ENCODE data around the gene NAGS.
"Not testable (repeated sequence)": the region's sequence is repeated elsewhere in the genome, so short reads cannot be mapped to it uniquely, and the experiment has no call there.

Gene NAGS, protein sequence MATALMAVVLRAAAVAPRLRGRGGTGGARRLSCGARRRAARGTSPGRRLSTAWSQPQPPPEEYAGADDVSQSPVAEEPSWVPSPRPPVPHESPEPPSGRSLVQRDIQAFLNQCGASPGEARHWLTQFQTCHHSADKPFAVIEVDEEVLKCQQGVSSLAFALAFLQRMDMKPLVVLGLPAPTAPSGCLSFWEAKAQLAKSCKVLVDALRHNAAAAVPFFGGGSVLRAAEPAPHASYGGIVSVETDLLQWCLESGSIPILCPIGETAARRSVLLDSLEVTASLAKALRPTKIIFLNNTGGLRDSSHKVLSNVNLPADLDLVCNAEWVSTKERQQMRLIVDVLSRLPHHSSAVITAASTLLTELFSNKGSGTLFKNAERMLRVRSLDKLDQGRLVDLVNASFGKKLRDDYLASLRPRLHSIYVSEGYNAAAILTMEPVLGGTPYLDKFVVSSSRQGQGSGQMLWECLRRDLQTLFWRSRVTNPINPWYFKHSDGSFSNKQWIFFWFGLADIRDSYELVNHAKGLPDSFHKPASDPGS

DNA sequence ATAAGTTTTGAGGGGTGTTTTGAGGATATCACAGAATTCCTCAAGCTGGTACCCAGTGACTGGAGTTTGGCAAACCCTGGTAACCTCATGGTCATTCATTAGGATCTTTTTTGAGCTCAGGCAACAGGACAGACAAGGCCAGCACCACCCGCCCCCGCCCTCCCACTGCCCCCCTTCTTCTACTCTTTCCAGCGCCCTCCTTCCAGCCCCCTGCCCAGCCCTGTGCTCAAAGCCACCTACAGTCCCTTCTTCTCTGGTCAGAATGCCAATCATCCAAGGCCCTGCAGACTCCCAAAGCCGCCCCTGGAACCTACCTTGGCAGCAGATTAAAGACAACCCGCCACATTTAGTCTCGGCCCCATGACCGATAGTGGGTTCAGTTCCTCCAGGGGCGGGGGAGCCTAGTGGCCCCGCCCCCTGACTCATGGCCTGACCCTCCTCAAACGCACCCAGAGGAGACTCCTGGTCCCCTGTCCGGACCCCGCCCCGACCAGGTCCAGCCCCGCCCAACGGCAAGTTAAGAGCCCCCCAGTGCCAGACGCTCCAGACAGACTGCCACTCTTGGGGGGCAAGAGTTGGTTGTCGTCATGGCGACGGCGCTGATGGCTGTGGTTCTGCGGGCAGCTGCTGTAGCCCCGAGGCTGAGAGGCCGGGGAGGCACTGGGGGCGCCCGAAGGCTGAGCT is at the start of gene NAGS:
NAGS (plus strand) TSS at position 546 of the 684 bp plus-strand sequence; CDS start at position 588, 42 bp downstream.
- FAIRE-seq: no peak
- no peak for DNase-seq (ENCODE audit: insufficient read length, low spot score)

DNA sequence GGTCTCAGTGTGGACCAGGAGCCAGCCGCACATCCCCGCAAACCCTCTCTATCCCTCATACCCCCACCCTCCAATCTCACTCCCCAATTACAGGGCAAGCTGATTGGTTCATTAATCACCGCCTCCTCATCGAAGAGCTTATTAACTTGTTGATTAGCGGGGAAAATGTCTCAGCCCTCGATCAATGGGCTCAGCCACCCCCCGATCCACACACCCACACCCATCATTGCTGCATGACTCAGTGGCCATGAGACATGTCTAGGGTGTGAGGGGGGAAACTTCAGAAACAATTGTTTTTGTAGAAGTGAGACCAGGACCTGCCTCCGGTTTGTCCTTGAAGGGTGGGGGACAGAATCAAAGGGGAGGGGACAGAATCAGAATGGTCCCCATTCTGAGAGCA is 48.2 kb upstream of the NAGS start:
- FAIRE-seq: no peak

DNA sequence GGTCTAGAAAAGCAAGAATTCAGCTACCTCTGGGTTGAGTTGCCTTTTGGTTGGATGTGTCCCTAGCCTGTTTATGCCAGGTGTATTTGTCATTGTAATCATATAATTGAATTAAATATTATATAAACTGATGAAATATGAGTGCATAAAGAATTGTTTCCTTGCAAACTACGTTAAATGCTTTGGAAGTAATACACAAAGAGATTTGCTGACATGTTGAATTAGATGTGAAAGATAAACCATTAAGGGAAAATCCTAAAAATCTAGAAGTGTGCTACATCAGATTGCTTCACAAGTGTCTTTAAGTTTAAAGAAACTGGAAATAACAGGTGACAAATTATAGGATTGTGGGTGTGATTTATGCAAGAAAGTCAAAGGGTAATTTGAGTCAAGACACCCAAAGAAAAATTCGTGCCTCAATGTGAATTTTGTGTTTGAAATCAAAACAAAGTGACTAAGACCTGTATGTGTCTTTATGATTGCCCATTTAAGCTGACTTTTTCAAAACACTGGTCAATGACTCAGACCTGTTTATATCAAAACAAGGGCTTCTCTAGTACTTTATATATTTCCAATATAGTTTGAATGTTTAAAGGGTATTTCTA is 45.6 kb upstream of the NAGS start:
- DNase-seq (ENCODE audit: insufficient read length, low spot score) (no peak), FAIRE-seq (no peak)

More for the DNA sequence above, 48.2 kb upstream of the NAGS start:
- no peak for DNase-seq (ENCODE audit: insufficient read length, low spot score)

GRCh38 chr17:43961292-43961691 is 43.1 kb upstream of the NAGS start:
- not testable (repeated sequence) for FAIRE-seq; DNase-seq (ENCODE audit: insufficient read length, low spot score)

DNA sequence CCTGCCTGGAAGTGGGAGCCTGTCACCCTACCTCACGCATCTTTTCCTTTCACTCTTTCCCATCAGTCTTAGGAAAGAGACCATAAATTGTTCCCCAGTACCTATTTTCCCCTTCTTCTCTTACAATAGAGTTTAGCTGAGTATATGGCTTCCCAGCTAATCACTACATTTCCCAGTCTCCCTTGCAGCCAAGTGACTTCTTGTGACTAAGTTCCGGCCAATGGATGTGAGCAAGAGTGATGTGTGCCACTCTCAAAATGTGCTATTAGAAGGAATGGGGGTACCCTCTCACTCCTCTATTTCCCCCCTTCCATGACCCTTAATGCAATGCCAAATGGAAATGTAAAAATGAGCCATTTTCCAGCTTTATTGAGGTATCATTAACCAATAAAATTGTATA is 42.5 kb upstream of the NAGS start:
- DNase-seq (ENCODE audit: insufficient read length, low spot score) (no peak), FAIRE-seq (no peak)

GRCh38 chr17:43962479-43962878 is 41.9 kb upstream of the NAGS start:
- DNase-seq (ENCODE audit: insufficient read length, low spot score) (no peak), FAIRE-seq (no peak)

DNA sequence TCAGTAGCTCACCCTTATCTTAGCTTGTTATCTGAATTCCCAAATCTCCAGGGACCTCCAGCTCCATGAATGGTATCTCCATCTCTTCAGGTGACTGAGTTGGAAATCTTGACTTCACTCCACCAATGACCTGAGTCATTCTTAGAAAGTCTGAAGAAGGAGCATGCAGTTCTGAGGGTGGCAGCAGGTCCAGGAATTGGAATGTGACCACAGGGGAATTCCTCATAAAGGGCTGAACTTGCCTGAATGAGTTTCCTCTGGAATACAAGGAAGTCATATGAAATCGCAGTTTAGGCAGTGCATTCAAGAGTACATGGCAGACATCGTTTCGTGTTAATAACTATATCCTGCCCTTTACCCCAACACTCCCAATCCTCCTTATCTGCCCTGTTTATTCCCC is 38.1 kb upstream of the NAGS start:
- DNase-seq (ENCODE audit: insufficient read length, low spot score): no peak
- FAIRE-seq: no peak

DNA sequence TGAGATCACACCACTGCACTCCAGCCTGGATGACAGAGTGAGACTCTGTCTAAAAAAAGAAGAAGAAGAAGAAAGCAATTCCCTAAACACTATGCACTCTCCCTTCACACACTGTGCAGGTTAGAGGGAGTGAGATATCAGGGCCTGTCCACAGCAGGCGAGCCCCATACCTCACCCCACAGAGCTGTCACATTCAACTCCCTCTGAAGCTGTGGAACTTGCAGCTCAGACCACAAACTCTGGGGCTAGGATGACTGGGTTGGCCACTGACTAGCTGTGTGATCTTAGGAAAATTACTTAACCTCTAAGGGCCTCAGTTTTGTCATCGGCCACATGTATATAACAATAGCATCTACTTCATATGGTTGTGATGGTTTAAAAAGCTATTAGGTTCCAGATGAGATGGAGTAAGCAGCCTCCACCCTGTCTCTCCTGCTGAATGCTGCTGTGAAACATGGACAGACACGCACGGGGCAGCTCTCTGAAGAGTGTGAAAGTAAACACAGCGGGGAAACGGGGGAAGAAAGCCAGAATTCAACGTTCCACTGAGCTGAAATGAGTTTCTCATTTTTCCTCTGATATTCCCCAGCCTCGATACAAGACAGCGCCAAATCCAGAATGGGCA is 37.1 kb upstream of the NAGS start:
- DNase-seq (ENCODE audit: insufficient read length, low spot score) (no peak), FAIRE-seq (no peak)

DNA sequence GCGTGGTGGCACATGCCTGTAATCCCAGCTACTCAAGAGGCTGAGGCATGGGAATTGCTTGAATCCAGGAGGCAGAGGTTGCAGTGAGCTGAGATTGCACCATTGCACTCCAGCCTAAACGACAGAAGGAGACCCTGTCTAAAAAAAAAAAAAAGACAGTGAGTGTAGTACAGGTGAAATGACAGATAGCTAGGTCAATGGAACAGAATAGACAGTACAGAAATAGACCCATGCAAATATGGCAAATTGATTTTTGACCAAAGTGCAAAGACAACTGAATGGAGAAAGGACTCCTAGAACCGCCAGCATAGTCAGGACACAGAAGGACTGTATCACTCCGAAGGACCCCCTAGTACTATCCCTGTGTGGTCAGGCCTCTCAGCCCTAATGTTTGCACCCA is 34.1 kb upstream of the NAGS start:
- DNase-seq (ENCODE audit: insufficient read length, low spot score) (no peak), FAIRE-seq (no peak)

DNA sequence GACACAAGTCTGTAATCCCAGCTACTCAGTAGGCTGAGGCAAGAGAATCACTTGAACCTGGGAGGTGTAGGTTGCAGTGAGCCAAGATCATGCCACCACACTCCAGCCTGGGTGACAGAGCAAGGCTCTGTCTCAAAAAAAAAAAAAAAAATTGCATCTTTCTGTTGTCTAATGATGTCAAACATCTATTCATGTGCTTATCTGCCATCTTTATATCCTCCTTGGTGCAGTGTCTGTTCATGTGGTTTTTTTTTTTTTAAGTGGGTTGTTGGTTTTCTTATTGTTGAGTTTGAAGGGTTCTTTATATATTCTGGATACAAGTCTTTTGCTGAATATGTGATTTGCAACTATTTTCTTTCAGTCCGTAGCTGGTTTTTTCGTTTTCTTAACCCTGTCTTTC is 33.0 kb upstream of the NAGS start:
- DNase-seq (ENCODE audit: insufficient read length, low spot score); FAIRE-seq: not testable (repeated sequence)

GRCh38 chr17:43972444-43973212 is 31.8 kb upstream of the NAGS start:
- not testable (repeated sequence) for DNase-seq (ENCODE audit: insufficient read length, low spot score); FAIRE-seq

GRCh38 chr17:43974382-43975266 is 29.8 kb upstream of the NAGS start:
- FAIRE-seq: no peak
- no peak for DNase-seq (ENCODE audit: insufficient read length, low spot score)

DNA sequence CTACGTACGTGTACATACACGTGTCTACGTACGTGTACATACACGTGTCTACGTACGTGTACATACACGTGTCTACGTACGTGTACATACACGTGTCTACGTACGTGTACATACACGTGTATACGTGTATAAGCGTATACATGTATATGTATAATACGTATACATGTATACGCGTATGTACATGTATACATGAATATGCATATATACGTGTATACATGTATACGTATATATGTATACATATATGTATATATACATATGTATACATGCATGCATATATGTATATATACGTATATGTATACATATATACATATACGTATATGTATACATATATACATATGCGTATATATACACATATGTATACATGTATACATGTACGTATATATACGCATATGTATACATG is 28.5 kb upstream of the NAGS start:
- DNase-seq (ENCODE audit: insufficient read length, low spot score) (no peak), FAIRE-seq (no peak)

GRCh38 chr17:43976963-43977837 is 27.2 kb upstream of the NAGS start:
- DNase-seq (ENCODE audit: insufficient read length, low spot score) (no peak), FAIRE-seq (no peak)

DNA sequence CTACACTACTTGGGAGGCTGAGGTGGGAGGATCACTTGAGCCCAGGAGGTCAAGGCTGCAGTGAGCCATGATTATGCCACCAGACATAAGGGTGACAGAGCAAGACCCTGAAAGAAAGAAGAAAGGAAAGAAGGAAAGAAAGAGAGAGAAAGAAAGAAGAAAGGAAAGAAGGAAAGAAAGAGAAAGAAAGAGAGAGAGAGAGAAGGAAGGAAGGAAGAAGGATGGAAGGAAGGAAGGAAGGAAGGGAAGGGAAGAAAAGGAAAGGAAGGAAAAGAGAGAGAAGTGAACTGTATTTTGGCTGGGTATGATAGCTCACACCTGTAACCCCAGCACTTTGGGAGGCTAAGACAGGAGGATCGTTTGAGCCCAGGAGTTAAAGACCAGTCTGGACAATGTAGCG is 26.3 kb upstream of the NAGS start:
- no peak for FAIRE-seq
- no peak for DNase-seq (ENCODE audit: insufficient read length, low spot score)

DNA sequence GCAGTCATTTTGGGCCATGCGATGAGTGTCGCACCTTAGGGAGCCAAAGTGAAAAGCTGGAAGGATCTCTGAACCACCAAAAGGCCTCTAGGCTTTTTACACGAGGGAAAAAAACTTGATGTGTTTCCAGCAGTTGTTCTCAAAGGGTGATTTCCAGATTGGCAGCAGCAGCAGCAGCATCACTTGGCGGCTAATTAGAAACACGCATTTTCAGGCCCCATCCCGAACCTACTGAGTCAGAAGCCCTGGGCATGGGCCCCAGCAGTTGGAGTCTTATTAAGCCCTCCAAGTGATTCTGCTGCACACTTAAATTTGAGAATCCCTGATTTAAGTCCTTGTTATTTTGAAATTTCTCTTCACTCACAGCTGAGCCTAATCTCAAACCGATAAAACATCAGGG is 25.4 kb upstream of the NAGS start:
- FAIRE-seq (no peak), DNase-seq (ENCODE audit: insufficient read length, low spot score) (no peak)

DNA sequence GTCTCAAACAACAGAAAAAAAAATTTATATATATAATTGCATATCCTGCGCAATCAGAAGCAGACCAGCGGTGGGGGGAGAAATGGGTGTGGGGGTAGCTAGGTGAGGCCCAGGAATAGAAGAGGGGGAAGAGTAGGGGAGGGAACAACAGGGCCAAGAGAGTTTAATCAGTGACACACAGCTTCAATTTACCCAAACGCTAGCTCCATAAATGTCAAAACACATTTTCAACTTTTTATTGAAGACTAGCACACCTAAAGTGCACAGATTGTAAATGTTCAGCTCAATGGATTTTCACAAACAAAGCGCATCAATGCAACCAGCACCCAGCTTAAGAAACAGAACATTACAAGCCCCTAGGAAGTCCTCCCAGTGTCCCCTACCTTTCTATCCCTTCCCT is 24.8 kb upstream of the NAGS start:
- DNase-seq (ENCODE audit: insufficient read length, low spot score): no peak
- no peak for FAIRE-seq

- FAIRE-seq (no peak), DNase-seq (ENCODE audit: insufficient read length, low spot score) (no peak)
Measured at GRCh38 chr17:43982171-43982570, 22.3 kb upstream of the NAGS start.

DNA sequence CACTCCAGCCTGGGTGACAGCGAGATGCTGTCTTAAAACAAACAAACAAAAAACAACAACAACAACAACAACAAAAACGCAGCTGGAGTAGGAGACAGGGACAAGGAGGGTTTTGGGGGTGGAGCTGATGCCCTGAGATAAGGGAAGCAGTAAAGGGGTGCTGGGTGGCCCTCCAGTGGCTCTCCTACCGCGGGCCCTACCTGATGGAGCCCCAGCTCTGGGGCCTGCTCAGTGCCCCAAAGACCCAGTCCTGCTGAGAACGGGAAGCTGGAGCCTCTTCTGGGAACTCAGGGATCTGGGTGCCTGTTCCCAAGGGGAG is 21.3 kb upstream of the NAGS start:
- FAIRE-seq (no peak), DNase-seq (ENCODE audit: insufficient read length, low spot score) (no peak)
